Fibroblast of skin of left biceps (primary cell): ENCODE results near the gene POR.
"Not testable (repeated sequence)": the region's sequence is repeated elsewhere in the genome, so short reads cannot be mapped to it uniquely, and the experiment has no call there.

Experiments used
- DNase-seq, 2 experiments: peaks; one replicate each; pipeline ENCODE4 v3.0.0-alpha.2; 2013; ENCODE audit warnings: low read depth in 2 of 2

The POR gene

GRCh38 chr7:75884476-75884875, 30.5 kb upstream of the POR start:
- DNase-seq, result no peak

- DNase-seq, result no peak
Measured at GRCh38 chr7:75885036-75885435, 29.9 kb upstream of the POR start.

GRCh38 chr7:75887669-75888369, 27.1 kb upstream of the POR start:
- DNase-seq, result no peak

- DNase-seq, result no peak
Measured at GRCh38 chr7:75888464-75889222, 26.3 kb upstream of the POR start.

- DNase-seq, result no peak
Measured at GRCh38 chr7:75889223-75889825, 25.6 kb upstream of the POR start.

- no peak for DNase-seq
Measured at GRCh38 chr7:75889826-75890225, 25.1 kb upstream of the POR start.

GRCh38 chr7:75891237-75891636, 23.7 kb upstream of the POR start:
- DNase-seq, result not testable (repeated sequence)

- no peak for DNase-seq
Measured at GRCh38 chr7:75891815-75892411, 23.0 kb upstream of the POR start.

GRCh38 chr7:75892634-75893272, 22.2 kb upstream of the POR start:
- DNase-seq, result no peak

GRCh38 chr7:75896803-75897327, 18.1 kb upstream of the POR start:
- DNase-seq, result no peak

- DNase-seq, result no peak
Measured at GRCh38 chr7:75900617-75901315, 14.2 kb upstream of the POR start.

- peak in 1 of 2 experiments; percentile 3 for DNase-seq
Measured at GRCh38 chr7:75905785-75906604, 9.0 kb upstream of the POR start.

- no peak for DNase-seq
Measured at GRCh38 chr7:75906991-75907667, 7.8 kb upstream of the POR start.

GRCh38 chr7:75907668-75908039, 7.3 kb upstream of the POR start:
- DNase-seq, result not testable (repeated sequence)

GRCh38 chr7:75909521-75910132, 5.3 kb upstream of the POR start:
- DNase-seq, result no peak

GRCh38 chr7:75911186-75911585, 3.8 kb upstream of the POR start:
- DNase-seq, result not testable (repeated sequence)

GRCh38 chr7:75913437-75913836, 1.5 kb upstream of the POR start:
- no peak for DNase-seq

- DNase-seq, result no peak
Measured at GRCh38 chr7:75914169-75914654, 743 bp upstream of the POR start.
